H9 (cell line): ENCODE measurements around the gene SRRM3. TPM values are rescaled to one million over a fixed set of nuclear protein-coding genes. Genes with fewer than 3 reads are reported as not detected.

Source experiments
- DNase-seq: peaks from one replicate; pipeline ENCODE4 v3.0.0-alpha.2; 2017
- H2AFZ ChIP-seq: one replicate; pipeline ENCODE4 v1.6.1; 2013; ENCODE audit warnings: mild to moderate bottlenecking, low read length, control low read depth, moderate library complexity
- H2AK5ac ChIP-seq: 2 replicates; pipeline ENCODE4 v1.6.1; 2013; ENCODE audit warnings: low read length, control low read depth, mixed read lengths; ENCODE audit not compliant: insufficient read length
- H2BK120ac ChIP-seq: one replicate; pipeline ENCODE4 v1.6.1; 2013; ENCODE audit warnings: low read depth, mild to moderate bottlenecking, low read length, control low read depth, inconsistent platforms; ENCODE audit not compliant: poor library complexity, severe bottlenecking
- H2BK12ac ChIP-seq: 2 replicates; pipeline ENCODE4 v1.6.1; 2013; ENCODE audit warnings: low read length, control low read depth, mixed read lengths, low read depth; ENCODE audit not compliant: insufficient read length
- H2BK15ac ChIP-seq: 2 replicates; pipeline ENCODE4 v1.6.1; 2013; ENCODE audit warnings: low read depth, low read length, control low read depth
- H2BK20ac ChIP-seq: one replicate; pipeline ENCODE4 v1.6.1; 2013; ENCODE audit warnings: low read depth, mild to moderate bottlenecking, low read length, control low read depth, inconsistent platforms; ENCODE audit not compliant: poor library complexity, severe bottlenecking
- H2BK5ac ChIP-seq: 2 replicates; pipeline ENCODE4 v1.6.1; 2013; ENCODE audit warnings: low read length, control low read depth, mixed read lengths; ENCODE audit not compliant: insufficient read length
- H3K14ac ChIP-seq: 2 replicates; pipeline ENCODE4 v1.6.1; 2013; ENCODE audit warnings: low read length, control low read depth; ENCODE audit not compliant: insufficient read depth
- H3K18ac ChIP-seq: 2 replicates; pipeline ENCODE4 v1.6.1; 2013; ENCODE audit warnings: low read depth, mild to moderate bottlenecking, mixed read lengths, low read length, control low read depth; ENCODE audit not compliant: insufficient read length
- H3K23ac ChIP-seq: 2 replicates; pipeline ENCODE4 v1.6.1; 2013; ENCODE audit warnings: low read length, control low read depth, mixed read lengths, low read depth; ENCODE audit not compliant: insufficient read length
- H3K23me2 ChIP-seq: 2 replicates; pipeline ENCODE4 v1.6.1; 2013; ENCODE audit warnings: low read depth, mild to moderate bottlenecking, mixed read lengths, low read length, control low read depth; ENCODE audit not compliant: insufficient read length, poor library complexity, severe bottlenecking
- H3K27ac ChIP-seq: 2 replicates; pipeline ENCODE4 v1.5.1; 2013; ENCODE audit warnings: low read length, control low read depth, mixed read lengths, low read depth; ENCODE audit not compliant: insufficient read length
- H3K27me3 ChIP-seq: 2 replicates; pipeline ENCODE4 v1.6.1; 2013; ENCODE audit warnings: low read length, control low read depth, inconsistent platforms; ENCODE audit not compliant: insufficient read depth
- H3K4ac ChIP-seq: 2 replicates; pipeline ENCODE4 v1.6.1; 2013; ENCODE audit warnings: low read depth, mild to moderate bottlenecking, control low read depth, inconsistent platforms, low read length, moderate library complexity
- H3K4me1 ChIP-seq: 2 replicates; pipeline ENCODE4 v1.6.1; 2013; ENCODE audit warnings: low read length, control low read depth, inconsistent platforms; ENCODE audit not compliant: insufficient read depth
- H3K4me2 ChIP-seq: 2 replicates; pipeline ENCODE4 v1.6.1; 2013; ENCODE audit warnings: low read length, control low read depth, mixed read lengths; ENCODE audit not compliant: insufficient read length, insufficient read depth
- H3K56ac ChIP-seq: 2 replicates; pipeline ENCODE4 v1.6.1; 2013; ENCODE audit warnings: low read depth, mild to moderate bottlenecking, mixed read lengths, low read length, control low read depth; ENCODE audit not compliant: insufficient read length
- H3K79me1 ChIP-seq: 2 replicates; pipeline ENCODE4 v1.6.1; 2013; ENCODE audit warnings: low read depth, mild to moderate bottlenecking, moderate library complexity, low read length, control low read depth, inconsistent platforms; ENCODE audit not compliant: insufficient read depth, poor library complexity, severe bottlenecking
- H3K79me2 ChIP-seq: 2 replicates; pipeline ENCODE4 v1.6.1; 2013; ENCODE audit warnings: low read length, control low read depth, inconsistent platforms; ENCODE audit not compliant: insufficient read depth
- H3K9ac ChIP-seq: 2 replicates; pipeline ENCODE4 v1.6.1; 2013; ENCODE audit warnings: low read length, control low read depth, mixed read lengths; ENCODE audit not compliant: insufficient read length; ENCODE audit errors: extremely low read depth
- H3K9me3 ChIP-seq: one replicate; pipeline ENCODE4 v1.6.1; 2013; ENCODE audit warnings: low read depth, low read length, inconsistent platforms; ENCODE audit not compliant: control insufficient read depth
- H3T11ph ChIP-seq: one replicate; pipeline ENCODE4 v1.6.1; 2013; ENCODE audit warnings: mild to moderate bottlenecking, low read length, control low read depth, inconsistent platforms
- H4K20me1 ChIP-seq: one replicate; pipeline ENCODE4 v1.6.1; 2013; ENCODE audit not compliant: control insufficient read depth, insufficient read length, insufficient read depth
- H4K5ac ChIP-seq: 2 replicates; pipeline ENCODE4 v1.6.1; 2013; ENCODE audit warnings: low read depth, mild to moderate bottlenecking, mixed read lengths, low read length, control low read depth; ENCODE audit not compliant: insufficient read length
- H4K8ac ChIP-seq: replicated peaks from 2 replicates; pipeline ENCODE4 v1.6.1; 2013; ENCODE audit warnings: low read length, control low read depth, mixed read lengths, low read depth; ENCODE audit not compliant: insufficient read length
- H4K91ac ChIP-seq: 2 replicates; pipeline ENCODE4 v1.6.1; 2013; ENCODE audit warnings: low read depth, mild to moderate bottlenecking, moderate library complexity, mixed read lengths, low read length, control low read depth; ENCODE audit not compliant: insufficient read length
- H3K27ac Mint-ChIP-seq, 3 experiments: 2 replicates in 2 of 3; 3 replicates in 1 of 3; pipeline ENCODE4 v1.8.0; 2020 to 2021; ENCODE audit warnings: mixed read lengths in 3 of 3, mild to moderate bottlenecking in 1 of 3, moderate library complexity in 1 of 3
- H3K27me3 Mint-ChIP-seq: 2 replicates; pipeline ENCODE4 v1.8.0; 2021; ENCODE audit warnings: low read depth, mild to moderate bottlenecking, moderate library complexity, mixed read lengths
- H3K36me3 Mint-ChIP-seq, 3 experiments: 2 replicates in 2 of 3; 3 replicates in 1 of 3; pipeline ENCODE4 v1.8.0; 2020 to 2021; ENCODE audit warnings: low read depth in 3 of 3, mixed read lengths in 3 of 3; ENCODE audit not compliant: insufficient read depth in 1 of 3
- H3K4me1 Mint-ChIP-seq, 2 experiments: 2 replicates each; pipeline ENCODE4 v1.8.0; 2020; ENCODE audit warnings: mixed read lengths in 2 of 2
- H3K4me3 Mint-ChIP-seq, 2 experiments: 2 replicates in 1 of 2; 3 replicates in 1 of 2; pipeline ENCODE4 v1.8.0; 2020 to 2021; ENCODE audit warnings: mild to moderate bottlenecking in 2 of 2, mixed read lengths in 2 of 2, moderate library complexity in 1 of 2
- H3K9me3 Mint-ChIP-seq, 2 experiments: 2 replicates in 1 of 2; 3 replicates in 1 of 2; pipeline ENCODE4 v1.8.0; 2020; ENCODE audit warnings: mild to moderate bottlenecking in 2 of 2, mixed read lengths in 2 of 2, moderate library complexity in 1 of 2
- CTCF ChIP-seq: fragments of 200-600 bp; sonication (generic); conservative IDR thresholded peaks from 3 replicates; pipeline ENCODE4 v1.8.0; 2021; ENCODE audit warnings: antibody characterized with exemption, mild to moderate bottlenecking
- WGBS: extraction: QIAGEN DNeasy Blood & Tissue Kit; methylation state at CpG from one replicate; pipeline ENCODE4 v1.1.7; 2013; ENCODE audit warnings: missing lambda C conversion rate, low lambda C conversion rate, mixed read lengths; ENCODE audit not compliant: insufficient read length; ENCODE audit errors: extremely low coverage; 5-methylcytosine and 5-hydroxymethylcytosine counted together
- total RNA-seq: library from RNA; stranded (reverse); gene quantifications from 2 replicates; pipeline ENCODE4 v1.2.1, GENCODE V29; 2021

Gene SRRM3
- total RNA-seq, 1 experiment from 2014 or later = 11.0 TPM

- H2BK12ac ChIP-seq = no peak overlapping the region
- no peak overlapping the region for H3K18ac ChIP-seq
- no CpG with 5 or more reads among the region's 6 CpGs for WGBS
- no peak overlapping the region for H3K4ac ChIP-seq
- no peak overlapping the region for H3K9ac ChIP-seq
- Mint-ChIP-seq H3K36me3 (no peaks in the 10 kb centered on the region; a peak in 1 of 7 replicates), H3K4me3 (no peak overlapping the region), H3K27ac (no peak overlapping the region), H3K9me3 (no peaks in the 10 kb centered on the region), H3K4me1 (peaks cover 36 to 50% of the 10 kb centered on the region in 2 experiments), H3K27me3 (peaks cover 33% of the 10 kb centered on the region)
- H3K27ac ChIP-seq = no peak overlapping the region
- no peaks in the 10 kb centered on the region for H4K20me1 ChIP-seq
- H2BK120ac ChIP-seq = no peak overlapping the region
- H3K23ac ChIP-seq = no peak overlapping the region
- no peak overlapping the region for H2AK5ac ChIP-seq
- no peak overlapping the region for H4K91ac ChIP-seq
- no peak overlapping the region for H2AFZ ChIP-seq
- no peaks in the 10 kb centered on the region for H3K9me3 ChIP-seq
- H3K56ac ChIP-seq = no peak overlapping the region
- H3K27me3 ChIP-seq = no peaks in the 10 kb centered on the region
- no peak overlapping the region for H3T11ph ChIP-seq
- H3K4me1 ChIP-seq = peaks cover 5% of the 10 kb centered on the region; the same call in 1 of the 2 replicates
- H2BK15ac ChIP-seq = no peak overlapping the region
- H3K79me2 ChIP-seq = no peaks in the 10 kb centered on the region
- H2BK20ac ChIP-seq = no peak overlapping the region
- no peak overlapping the region for H2BK5ac ChIP-seq
- H3K14ac ChIP-seq = no peak overlapping the region
- H4K5ac ChIP-seq = no peak overlapping the region
- no peak overlapping the region for H3K4me2 ChIP-seq
- DNase-seq = no peak
- peaks cover 4% of the 10 kb centered on the region for H3K23me2 ChIP-seq
- no peak overlapping the region for H4K8ac ChIP-seq
- H3K79me1 ChIP-seq = no peaks in the 10 kb centered on the region
- no peak for TF ChIP-seq CTCF
Observed at GRCh38 chr7:76272142-76272541, 70.4 kb downstream of the SRRM3 start.
